Caco-2 (cell line): ENCODE data around the gene FAM221B. TPM values are rescaled to one million over a fixed set of nuclear protein-coding genes. Genes with fewer than 3 reads are reported as not detected.

Experiments used
- BruUV-seq: library from RNA; stranded (reverse); fragments of 400-500 nt; replicated peaks from 2 replicates; lab custom pipeline; 2021; lab: Mats Ljungman, UMichigan
- CTCF ChIA-PET: fragments of 300-600 bp; sonication (Branson Sonifier 250); formaldehyde crosslinking; loops from one replicate; lab custom pipeline; 2022; ENCODE audit warnings: antibody characterized with exemption; lab: Charles Lee
- POLR2A ChIA-PET: fragments of 300-600 bp; sonication (Branson Sonifier 250); formaldehyde crosslinking; loops from one replicate; lab custom pipeline; 2022; ENCODE audit warnings: antibody characterized with exemption; lab: Charles Lee
- DNase-seq, 2 experiments: peaks; one replicate each; pipeline versions ENCODE4 v3.0.0 to v3.0.0-alpha.2; 2020 to 2022
- H3K27me3 ChIP-seq: replicated peaks from 2 replicates; pipeline ENCODE4 v1.6.0; 2011; ENCODE audit warnings: low read length; ENCODE audit not compliant: control insufficient read depth, insufficient read depth
- H3K36me3 ChIP-seq: 2 replicates; pipeline ENCODE4 v1.5.1; 2011; ENCODE audit warnings: low read length; ENCODE audit not compliant: control insufficient read depth, insufficient read depth
- H3K4me1 ChIP-seq: fragments of 250-450 bp; sonication (Bioruptor Pico); 2 replicates; pipeline ENCODE4 v1.5.1; 2020; ENCODE audit warnings: mild to moderate bottlenecking
- H3K4me3 ChIP-seq: 2 replicates; pipeline ENCODE4 v1.5.1; 2011; ENCODE audit warnings: low read depth, mild to moderate bottlenecking, control low read depth, low read length
- H3K9me3 ChIP-seq: fragments of 250-450 bp; sonication (Bioruptor Pico); 2 replicates; pipeline ENCODE4 v1.5.1; 2020; ENCODE audit warnings: mild to moderate bottlenecking, moderate library complexity
- H3K27ac Mint-ChIP-seq: one replicate; pipeline ENCODE4 v1.8.0; 2022; ENCODE audit warnings: mixed read lengths; ENCODE audit not compliant: unreplicated experiment
- H3K27me3 Mint-ChIP-seq: one replicate; pipeline ENCODE4 v1.8.0; 2022; ENCODE audit warnings: mixed read lengths; ENCODE audit not compliant: insufficient read depth, unreplicated experiment
- H3K36me3 Mint-ChIP-seq: one replicate; pipeline ENCODE4 v1.8.0; 2022; ENCODE audit warnings: mild to moderate bottlenecking, mixed read lengths; ENCODE audit not compliant: insufficient read depth, unreplicated experiment
- H3K4me1 Mint-ChIP-seq: one replicate; pipeline ENCODE4 v1.8.0; 2022; ENCODE audit warnings: low read depth, mixed read lengths; ENCODE audit not compliant: unreplicated experiment
- H3K4me3 Mint-ChIP-seq: one replicate; pipeline ENCODE4 v1.8.0; 2022; ENCODE audit warnings: mild to moderate bottlenecking, moderate library complexity, mixed read lengths; ENCODE audit not compliant: unreplicated experiment
- H3K9me3 Mint-ChIP-seq: one replicate; pipeline ENCODE4 v1.8.0; 2022; ENCODE audit warnings: mixed read lengths; ENCODE audit not compliant: unreplicated experiment
- intact Hi-C: fragments of 100-400 bp; cut with micrococcal nuclease; formaldehyde crosslinking; loops from one replicate; pipeline ENCODE4 v1.10.0; 2022; ENCODE audit not compliant: unreplicated experiment
- total RNA-seq: library from RNA; stranded (reverse); gene quantifications from 2 replicates; pipeline ENCODE4 v1.2.3, GENCODE V29; 2022
- TF ChIP-seq, protein P1 (sequence below), 2 experiments: fragments of 200-600 bp in 1 of 2; IDR thresholded peaks; 1 replicate in 1 of 2; 2 replicates in 1 of 2; pipeline versions ENCODE4 v1.5.1 to v1.8.0; 2011 to 2022; ENCODE audit warnings: antibody characterized with exemption in 1 of 2, control low read depth in 1 of 2, inconsistent platforms in 1 of 2, low read depth in 1 of 2, low read length in 1 of 2, mild to moderate bottlenecking in 1 of 2, moderate library complexity in 1 of 2; ENCODE audit not compliant: insufficient read depth in 1 of 2, severe bottlenecking in 1 of 2, unreplicated experiment in 1 of 2

The FAM221B gene
- total RNA-seq, 1 experiment from 2014 or later, result not detected

DNA sequence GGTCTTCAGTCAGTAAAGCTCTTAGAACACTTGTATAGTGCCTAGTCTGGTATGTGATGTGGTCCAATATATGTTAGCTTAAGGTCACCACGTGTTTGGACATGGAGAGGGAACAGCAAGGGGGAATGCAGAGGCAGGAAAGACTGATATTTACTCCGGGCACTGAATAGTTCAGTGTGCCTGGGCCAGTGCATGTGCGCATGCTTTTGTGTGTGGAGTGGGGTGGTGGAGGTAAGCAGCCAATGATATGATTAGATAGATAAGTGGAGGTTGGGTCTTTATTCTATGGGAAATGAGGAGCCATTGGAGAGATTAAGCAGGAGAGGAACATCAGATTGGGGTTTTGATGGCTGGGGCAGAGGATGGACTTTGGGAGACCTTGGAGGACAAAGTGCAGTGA, 27.7 kb upstream of the FAM221B start:
- TF ChIP-seq, protein P1, sequence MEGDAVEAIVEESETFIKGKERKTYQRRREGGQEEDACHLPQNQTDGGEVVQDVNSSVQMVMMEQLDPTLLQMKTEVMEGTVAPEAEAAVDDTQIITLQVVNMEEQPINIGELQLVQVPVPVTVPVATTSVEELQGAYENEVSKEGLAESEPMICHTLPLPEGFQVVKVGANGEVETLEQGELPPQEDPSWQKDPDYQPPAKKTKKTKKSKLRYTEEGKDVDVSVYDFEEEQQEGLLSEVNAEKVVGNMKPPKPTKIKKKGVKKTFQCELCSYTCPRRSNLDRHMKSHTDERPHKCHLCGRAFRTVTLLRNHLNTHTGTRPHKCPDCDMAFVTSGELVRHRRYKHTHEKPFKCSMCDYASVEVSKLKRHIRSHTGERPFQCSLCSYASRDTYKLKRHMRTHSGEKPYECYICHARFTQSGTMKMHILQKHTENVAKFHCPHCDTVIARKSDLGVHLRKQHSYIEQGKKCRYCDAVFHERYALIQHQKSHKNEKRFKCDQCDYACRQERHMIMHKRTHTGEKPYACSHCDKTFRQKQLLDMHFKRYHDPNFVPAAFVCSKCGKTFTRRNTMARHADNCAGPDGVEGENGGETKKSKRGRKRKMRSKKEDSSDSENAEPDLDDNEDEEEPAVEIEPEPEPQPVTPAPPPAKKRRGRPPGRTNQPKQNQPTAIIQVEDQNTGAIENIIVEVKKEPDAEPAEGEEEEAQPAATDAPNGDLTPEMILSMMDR (IDR thresholded peaks at IDR 0.05; ENCODE audit: insufficient read depth in 1 of 2, low read depth in 1 of 2, low read length in 1 of 2, severe bottlenecking in 1 of 2, unreplicated experiment in 1 of 2), result no peak
- no peaks in the 10 kb centered on the region; the same call in 1 of the 2 replicates for H3K27me3 ChIP-seq
- H3K4me3 ChIP-seq, result no peak overlapping the region
- CTCF ChIA-PET, result interaction anchor here (0.6 to 1.9 kb wide), 2 partner anchors 66 to 68 kb away, joined by 3 to 7 read pairs; no protein-coding TSS in a partner anchor
- no peaks in the 10 kb centered on the region for H3K9me3 ChIP-seq
- H3K4me1 ChIP-seq, result no peaks in the 10 kb centered on the region
- H3K27ac Mint-ChIP-seq, result no peak overlapping the region
- POLR2A ChIA-PET, result no interaction called here
- no peak overlapping the region for H3K4me3 Mint-ChIP-seq
- H3K4me1 Mint-ChIP-seq, result no peaks in the 10 kb centered on the region
- intact Hi-C loops, result no loop called here
- no TSS peak for BruUV-seq
- H3K36me3 ChIP-seq, result no peaks in the 10 kb centered on the region
- no peaks in the 10 kb centered on the region for H3K9me3 Mint-ChIP-seq
- no peak for DNase-seq
- peaks cover 12% of the 10 kb centered on the region for H3K27me3 Mint-ChIP-seq
- H3K36me3 Mint-ChIP-seq, result no peaks in the 10 kb centered on the region

DNA sequence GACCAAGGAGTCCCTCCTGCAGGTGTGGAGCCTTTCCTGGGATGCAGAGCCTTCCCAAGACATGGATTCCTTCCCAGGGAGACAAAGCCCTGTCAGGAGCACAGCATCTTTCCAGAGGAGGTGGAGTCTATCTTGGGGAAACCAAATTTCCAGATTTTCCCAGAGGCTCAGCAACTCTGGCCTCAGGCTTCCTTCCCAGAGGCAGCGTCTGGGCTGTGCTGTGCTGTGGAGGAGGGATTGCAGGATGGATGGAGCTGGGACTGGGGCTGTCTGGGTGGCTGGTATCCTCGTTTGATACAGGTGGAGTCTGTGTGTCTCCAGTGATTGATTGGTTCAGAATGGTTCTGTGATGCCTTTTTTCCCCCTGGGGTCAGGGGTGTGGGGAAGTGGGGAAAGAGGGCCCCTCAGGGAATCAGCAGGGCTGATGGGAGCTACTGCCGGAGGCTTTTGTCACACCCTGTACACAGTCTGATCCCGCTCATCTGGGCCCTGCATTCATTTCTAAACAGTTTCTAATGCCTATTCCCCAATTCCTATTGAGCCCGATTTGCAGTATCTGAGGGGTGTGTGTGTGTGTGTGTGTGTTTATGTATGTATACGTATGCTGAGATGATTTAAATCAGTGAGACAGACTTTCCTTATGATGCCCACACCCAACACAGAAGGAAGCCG, 25.7 kb upstream of the FAM221B start:
- Histone ChIP-seq H3K4me1 (no peaks in the 10 kb centered on the region), H3K9me3 (no peaks in the 10 kb centered on the region), H3K4me3 (no peak overlapping the region), H3K27me3 (no peaks in the 10 kb centered on the region; the same call in 1 of the 2 replicates), H3K36me3 (no peaks in the 10 kb centered on the region)
- peaks cover 11% of the 10 kb centered on the region for H3K27me3 Mint-ChIP-seq
- no peaks in the 10 kb centered on the region for H3K36me3 Mint-ChIP-seq
- H3K9me3 Mint-ChIP-seq, result no peaks in the 10 kb centered on the region
- H3K4me3 Mint-ChIP-seq, result no peak overlapping the region
- TF ChIP-seq, protein P1 (IDR thresholded peaks at IDR 0.05; ENCODE audit: insufficient read depth in 1 of 2, low read depth in 1 of 2, low read length in 1 of 2, severe bottlenecking in 1 of 2, unreplicated experiment in 1 of 2), result no peak
- intact Hi-C loops, result no loop called here
- DNase-seq, result no peak
- H3K4me1 Mint-ChIP-seq, result no peaks in the 10 kb centered on the region
- H3K27ac Mint-ChIP-seq, result no peak overlapping the region
- POLR2A ChIA-PET, result no interaction called here
- no TSS peak for BruUV-seq
- CTCF ChIA-PET, result interaction anchor here (0.6 kb wide), 1 partner anchor 22 kb away, joined by 4 read pairs; no protein-coding TSS in a partner anchor

DNA sequence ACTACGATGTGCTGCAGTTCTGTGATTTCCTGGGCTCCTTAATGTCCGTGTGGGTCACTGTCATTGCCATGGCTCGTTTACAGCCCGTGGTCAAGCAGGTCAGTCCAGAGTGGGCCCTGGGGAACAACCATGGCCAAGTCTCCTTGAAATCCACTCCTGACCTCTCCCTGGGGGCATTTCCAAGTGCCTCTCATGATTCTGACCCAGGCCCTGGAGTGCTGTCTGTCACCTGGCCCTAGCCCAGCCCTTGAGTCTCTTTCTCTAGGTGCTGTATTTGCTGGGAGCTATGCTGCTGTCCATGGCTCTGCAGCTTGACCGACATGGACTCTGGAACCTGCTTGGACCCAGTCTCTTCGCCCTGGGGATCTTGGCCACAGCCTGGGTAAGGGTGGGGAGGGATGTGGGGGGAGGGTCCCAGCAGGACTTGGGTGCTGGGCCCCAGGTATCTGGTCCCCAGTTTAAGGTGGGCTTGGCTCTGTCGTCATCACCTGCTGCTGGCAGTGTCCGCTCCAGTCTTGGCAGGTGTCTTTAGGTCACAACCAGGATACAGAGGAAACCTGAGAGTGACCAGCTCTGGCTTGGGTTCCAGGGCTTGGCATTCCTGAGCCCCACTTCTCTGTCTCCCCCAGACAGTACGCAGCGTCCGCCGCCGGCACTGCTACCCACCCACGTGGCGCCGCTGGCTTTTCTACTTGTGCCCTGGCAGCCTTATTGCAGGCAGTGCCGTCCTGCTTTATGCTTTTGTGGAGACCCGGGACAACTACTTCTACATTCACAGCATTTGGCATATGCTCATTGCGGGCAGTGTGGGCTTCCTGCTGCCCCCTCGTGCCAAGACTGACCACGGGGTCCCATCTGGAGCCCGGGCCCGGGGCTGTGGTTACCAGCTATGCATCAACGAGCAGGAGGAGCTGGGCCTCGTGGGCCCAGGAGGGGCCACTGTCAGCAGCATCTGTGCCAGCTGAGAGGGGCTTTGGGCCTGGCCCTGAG, 24.6 kb upstream of the FAM221B start:
- no peaks in the 10 kb centered on the region for H3K27me3 ChIP-seq
- Mint-ChIP-seq H3K27ac (no peak overlapping the region), H3K27me3 (peaks cover 5% of the 10 kb centered on the region), H3K36me3 (no peaks in the 10 kb centered on the region), H3K4me1 (no peaks in the 10 kb centered on the region), H3K9me3 (no peaks in the 10 kb centered on the region), H3K4me3 (no peak overlapping the region)
- no peaks in the 10 kb centered on the region for H3K4me1 ChIP-seq
- H3K9me3 ChIP-seq, result no peaks in the 10 kb centered on the region
- no peaks in the 10 kb centered on the region for H3K36me3 ChIP-seq
- ChIA-PET POLR2A (no interaction called here), CTCF (interaction anchor here (0.6 kb wide), 1 partner anchor 23 kb away, joined by 4 read pairs; no protein-coding TSS in a partner anchor)
- intact Hi-C loops, result no loop called here
- H3K4me3 ChIP-seq, result no peak overlapping the region
- no peak for DNase-seq
- TF ChIP-seq, protein P1 (IDR thresholded peaks at IDR 0.05; ENCODE audit: insufficient read depth in 1 of 2, low read depth in 1 of 2, low read length in 1 of 2, severe bottlenecking in 1 of 2, unreplicated experiment in 1 of 2), result no peak
- BruUV-seq, result no TSS peak
